SK-N-SH treated with all-trans-retinoic acid at 6 μM for 48 hours (cell line): Measurements from ENCODE around the gene CDC45.

Source experiments
- ATAC-seq: fragments of 200-7000 bp; cut with Tn5 transposase; 3 replicates; pipeline ENCODE4 v1.9.1; 2020; ENCODE audit warnings: mild to moderate bottlenecking, moderate library complexity
- ARNTL ChIP-seq: fragments of 450-650 bp; formaldehyde crosslinking; IDR thresholded peaks from 2 replicates; pipeline ENCODE4 v1.5.0; 2020; ENCODE audit warnings: low read depth, mild to moderate bottlenecking, moderate library complexity, borderline replicate concordance
- BACH2 ChIP-seq: fragments of 250-450 bp; sonication (Bioruptor Pico); IDR thresholded peaks from 2 replicates; pipeline ENCODE4 v1.9.0; 2021; ENCODE audit warnings: mild to moderate bottlenecking, borderline replicate concordance
- CREB5 ChIP-seq: fragments of 250-450 bp; sonication (Bioruptor Pico); IDR thresholded peaks from 2 replicates; pipeline ENCODE4 v1.5.1; 2020; ENCODE audit warnings: low read depth, mild to moderate bottlenecking, moderate library complexity
- CSDC2 ChIP-seq: fragments of 250-450 bp; sonication (Bioruptor Pico); IDR thresholded peaks from 2 replicates; pipeline ENCODE4 v1.5.0; 2020; ENCODE audit warnings: mild to moderate bottlenecking, moderate library complexity
- ESRRG ChIP-seq: fragments of 250-450 bp; sonication (Bioruptor Pico); IDR thresholded peaks from 2 replicates; pipeline ENCODE4 v1.6.1; 2021; ENCODE audit warnings: mild to moderate bottlenecking
- GLIS3 ChIP-seq: fragments of 250-450 bp; sonication (Bioruptor Pico); IDR thresholded peaks from 2 replicates; pipeline ENCODE4 v1.5.0; 2020; ENCODE audit warnings: mild to moderate bottlenecking, moderate library complexity
- ISL1 ChIP-seq: fragments of 250-450 bp; sonication (Bioruptor Pico); IDR thresholded peaks from 2 replicates; pipeline ENCODE4 v2.1.2; 2022; ENCODE audit warnings: mild to moderate bottlenecking, moderate library complexity
- OSR1 ChIP-seq: fragments of 250-450 bp; sonication (Bioruptor Pico); IDR thresholded peaks from 2 replicates; pipeline ENCODE4 v1.8.0; 2022; ENCODE audit warnings: moderate library complexity, mild to moderate bottlenecking, inconsistent platforms
- PPARA ChIP-seq: fragments of 250-450 bp; sonication (Bioruptor Pico); IDR thresholded peaks from 2 replicates; pipeline ENCODE4 v1.5.0; 2020; ENCODE audit warnings: mild to moderate bottlenecking, borderline replicate concordance
- RARB ChIP-seq: fragments of 250-450 bp; sonication (Bioruptor Pico); IDR thresholded peaks from 2 replicates; pipeline ENCODE4 v1.8.0; 2021; ENCODE audit warnings: mild to moderate bottlenecking, moderate library complexity
- SNAI2 ChIP-seq: fragments of 250-450 bp; sonication (Bioruptor Pico); IDR thresholded peaks from 2 replicates; pipeline ENCODE4 v1.5.0; 2020; ENCODE audit warnings: mild to moderate bottlenecking, moderate library complexity
- TCF4 ChIP-seq: fragments of 250-450 bp; sonication (Bioruptor Pico); IDR thresholded peaks from 2 replicates; pipeline ENCODE4 v1.8.0; 2021; ENCODE audit warnings: mild to moderate bottlenecking, moderate library complexity, borderline replicate concordance
- TOX ChIP-seq: fragments of 250-450 bp; sonication (Bioruptor Pico); IDR thresholded peaks from 2 replicates; pipeline ENCODE4 v1.8.0; 2021; ENCODE audit warnings: mild to moderate bottlenecking, moderate library complexity, borderline replicate concordance
- ZC3H10 ChIP-seq: fragments of 250-450 bp; sonication (Bioruptor Pico); IDR thresholded peaks from 2 replicates; pipeline ENCODE4 v1.5.1; 2021; ENCODE audit warnings: mild to moderate bottlenecking, moderate library complexity
- ZFP3 ChIP-seq: fragments of 250-450 bp; sonication (Bioruptor Pico); IDR thresholded peaks from 2 replicates; pipeline ENCODE4 v1.5.0; 2020; ENCODE audit warnings: mild to moderate bottlenecking, moderate library complexity
- ZFP30 ChIP-seq: fragments of 450-650 bp; formaldehyde crosslinking; IDR thresholded peaks from 2 replicates; pipeline ENCODE4 v1.5.0; 2022; ENCODE audit warnings: mild to moderate bottlenecking, moderate library complexity
- ZNF565 ChIP-seq: fragments of 450-650 bp; formaldehyde crosslinking; conservative IDR thresholded peaks from 2 replicates; pipeline ENCODE4 v1.5.0; 2020; ENCODE audit warnings: low read depth, mild to moderate bottlenecking, moderate library complexity
- ZNF70 ChIP-seq: fragments of 450-650 bp; formaldehyde crosslinking; IDR thresholded peaks from 2 replicates; pipeline ENCODE4 v1.5.0; 2020; ENCODE audit warnings: mild to moderate bottlenecking, moderate library complexity
- ZNF8 ChIP-seq: fragments of 450-650 bp; formaldehyde crosslinking; IDR thresholded peaks from 2 replicates; pipeline ENCODE4 v1.5.0; 2020; ENCODE audit warnings: mild to moderate bottlenecking, moderate library complexity
- TF ChIP-seq, protein P1 (sequence below): fragments of 250-450 bp; sonication (Bioruptor Pico); IDR thresholded peaks from 2 replicates; pipeline ENCODE4 v1.8.0; 2021; ENCODE audit warnings: low read depth, mild to moderate bottlenecking, moderate library complexity, borderline replicate concordance
- TF ChIP-seq, protein P2 (sequence below): fragments of 250-450 bp; sonication (Bioruptor Pico); IDR thresholded peaks from 2 replicates; pipeline ENCODE4 v1.8.0; 2020; ENCODE audit warnings: mild to moderate bottlenecking, moderate library complexity, borderline replicate concordance
- TF ChIP-seq, protein P3 (sequence below): fragments of 250-450 bp; sonication (Bioruptor Pico); IDR thresholded peaks from 2 replicates; pipeline ENCODE4 v1.5.1; 2021; ENCODE audit warnings: mild to moderate bottlenecking, moderate library complexity

The CDC45 gene

GRCh38 chr22:19498154-19498865 is 18.6 kb downstream of the CDC45 start:
- no peak for TF ChIP-seq ZFP3
- no peak for TF ChIP-seq BACH2
- TF ChIP-seq ZNF8: no peak
- no peak for TF ChIP-seq ESRRG (CRISPR knock-in tag)
- TF ChIP-seq TOX (CRISPR knock-in tag): no peak
- TF ChIP-seq ZC3H10 (CRISPR knock-in tag): no peak
- TF ChIP-seq CREB5 (CRISPR knock-in tag): no peak
- TF ChIP-seq ARNTL: no peak
- TF ChIP-seq ZFP30: no peak
- ATAC-seq: no peak

- ATAC-seq: no peak
- no peak for TF ChIP-seq GLIS3
- no peak for TF ChIP-seq ZFP3
- TF ChIP-seq OSR1 (CRISPR knock-in tag): no peak
- no peak for TF ChIP-seq ARNTL
- no peak for TF ChIP-seq CREB5 (CRISPR knock-in tag)
- TF ChIP-seq CSDC2 (CRISPR knock-in tag): no peak
- TF ChIP-seq PPARA (CRISPR knock-in tag): no peak
- TF ChIP-seq, protein P1, sequence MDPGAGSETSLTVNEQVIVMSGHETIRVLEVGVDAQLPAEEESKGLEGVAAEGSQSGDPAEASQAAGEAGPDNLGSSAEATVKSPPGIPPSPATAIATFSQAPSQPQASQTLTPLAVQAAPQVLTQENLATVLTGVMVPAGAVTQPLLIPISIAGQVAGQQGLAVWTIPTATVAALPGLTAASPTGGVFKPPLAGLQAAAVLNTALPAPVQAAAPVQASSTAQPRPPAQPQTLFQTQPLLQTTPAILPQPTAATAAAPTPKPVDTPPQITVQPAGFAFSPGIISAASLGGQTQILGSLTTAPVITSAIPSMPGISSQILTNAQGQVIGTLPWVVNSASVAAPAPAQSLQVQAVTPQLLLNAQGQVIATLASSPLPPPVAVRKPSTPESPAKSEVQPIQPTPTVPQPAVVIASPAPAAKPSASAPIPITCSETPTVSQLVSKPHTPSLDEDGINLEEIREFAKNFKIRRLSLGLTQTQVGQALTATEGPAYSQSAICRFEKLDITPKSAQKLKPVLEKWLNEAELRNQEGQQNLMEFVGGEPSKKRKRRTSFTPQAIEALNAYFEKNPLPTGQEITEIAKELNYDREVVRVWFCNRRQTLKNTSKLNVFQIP (CRISPR knock-in tag): no peak
- TF ChIP-seq ZNF70 (CRISPR knock-in tag): no peak
- no peak for TF ChIP-seq SNAI2 (CRISPR knock-in tag)
- TF ChIP-seq ZC3H10 (CRISPR knock-in tag): no peak
Observed at GRCh38 chr22:19498866-19499190, 19.1 kb downstream of the CDC45 start.

- no peak for ATAC-seq
- TF ChIP-seq, protein P2, sequence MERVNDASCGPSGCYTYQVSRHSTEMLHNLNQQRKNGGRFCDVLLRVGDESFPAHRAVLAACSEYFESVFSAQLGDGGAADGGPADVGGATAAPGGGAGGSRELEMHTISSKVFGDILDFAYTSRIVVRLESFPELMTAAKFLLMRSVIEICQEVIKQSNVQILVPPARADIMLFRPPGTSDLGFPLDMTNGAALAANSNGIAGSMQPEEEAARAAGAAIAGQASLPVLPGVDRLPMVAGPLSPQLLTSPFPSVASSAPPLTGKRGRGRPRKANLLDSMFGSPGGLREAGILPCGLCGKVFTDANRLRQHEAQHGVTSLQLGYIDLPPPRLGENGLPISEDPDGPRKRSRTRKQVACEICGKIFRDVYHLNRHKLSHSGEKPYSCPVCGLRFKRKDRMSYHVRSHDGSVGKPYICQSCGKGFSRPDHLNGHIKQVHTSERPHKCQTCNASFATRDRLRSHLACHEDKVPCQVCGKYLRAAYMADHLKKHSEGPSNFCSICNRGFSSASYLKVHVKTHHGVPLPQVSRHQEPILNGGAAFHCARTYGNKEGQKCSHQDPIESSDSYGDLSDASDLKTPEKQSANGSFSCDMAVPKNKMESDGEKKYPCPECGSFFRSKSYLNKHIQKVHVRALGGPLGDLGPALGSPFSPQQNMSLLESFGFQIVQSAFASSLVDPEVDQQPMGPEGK (CRISPR knock-in tag): no peak
- TF ChIP-seq OSR1 (CRISPR knock-in tag) (no peak), ZNF565 (CRISPR knock-in tag) (no peak), BACH2 (no peak), CREB5 (CRISPR knock-in tag) (no peak), ARNTL (no peak), PPARA (CRISPR knock-in tag) (no peak), ESRRG (CRISPR knock-in tag) (no peak), ZNF70 (CRISPR knock-in tag) (no peak), SNAI2 (CRISPR knock-in tag) (no peak), ZC3H10 (CRISPR knock-in tag) (no peak), GLIS3 (no peak), TCF4 (CRISPR knock-in tag) (no peak), RARB (CRISPR knock-in tag) (no peak), TOX (CRISPR knock-in tag) (no peak), ISL1 (CRISPR knock-in tag) (no peak)
- TF ChIP-seq, protein P3, sequence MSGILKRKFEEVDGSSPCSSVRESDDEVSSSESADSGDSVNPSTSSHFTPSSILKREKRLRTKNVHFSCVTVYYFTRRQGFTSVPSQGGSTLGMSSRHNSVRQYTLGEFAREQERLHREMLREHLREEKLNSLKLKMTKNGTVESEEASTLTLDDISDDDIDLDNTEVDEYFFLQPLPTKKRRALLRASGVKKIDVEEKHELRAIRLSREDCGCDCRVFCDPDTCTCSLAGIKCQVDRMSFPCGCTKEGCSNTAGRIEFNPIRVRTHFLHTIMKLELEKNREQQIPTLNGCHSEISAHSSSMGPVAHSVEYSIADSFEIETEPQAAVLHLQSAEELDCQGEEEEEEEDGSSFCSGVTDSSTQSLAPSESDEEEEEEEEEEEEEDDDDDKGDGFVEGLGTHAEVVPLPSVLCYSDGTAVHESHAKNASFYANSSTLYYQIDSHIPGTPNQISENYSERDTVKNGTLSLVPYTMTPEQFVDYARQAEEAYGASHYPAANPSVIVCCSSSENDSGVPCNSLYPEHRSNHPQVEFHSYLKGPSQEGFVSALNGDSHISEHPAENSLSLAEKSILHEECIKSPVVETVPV: no peak
- TF ChIP-seq, all 23 proteins: peak for 0
Observed at GRCh38 chr22:19499236-19499879, 19.6 kb downstream of the CDC45 start.
